Endothelial cell of coronary artery (primary cell): Measurements from ENCODE around the gene APC. TPM values are rescaled to one million over a fixed set of nuclear protein-coding genes. Genes with fewer than 3 reads are reported as not detected.

Source experiments
- total RNA-seq: library from RNA; depleted of rRNA; stranded (reverse); fragments of >200 nt; gene quantifications from 2 replicates; pipeline ENCODE4 v1.2.3, GENCODE V29; 2014

APC gene
- total RNA-seq: 46.7 and 52.9 TPM in 2 replicates

GRCh38 chr5:112737463-112738190 is at the start of gene APC:
Gene APC, plus strand, starts transcription at chr5:112737885. Its CDS starts 17,006 bp downstream, at chr5:112754891.

DNA sequence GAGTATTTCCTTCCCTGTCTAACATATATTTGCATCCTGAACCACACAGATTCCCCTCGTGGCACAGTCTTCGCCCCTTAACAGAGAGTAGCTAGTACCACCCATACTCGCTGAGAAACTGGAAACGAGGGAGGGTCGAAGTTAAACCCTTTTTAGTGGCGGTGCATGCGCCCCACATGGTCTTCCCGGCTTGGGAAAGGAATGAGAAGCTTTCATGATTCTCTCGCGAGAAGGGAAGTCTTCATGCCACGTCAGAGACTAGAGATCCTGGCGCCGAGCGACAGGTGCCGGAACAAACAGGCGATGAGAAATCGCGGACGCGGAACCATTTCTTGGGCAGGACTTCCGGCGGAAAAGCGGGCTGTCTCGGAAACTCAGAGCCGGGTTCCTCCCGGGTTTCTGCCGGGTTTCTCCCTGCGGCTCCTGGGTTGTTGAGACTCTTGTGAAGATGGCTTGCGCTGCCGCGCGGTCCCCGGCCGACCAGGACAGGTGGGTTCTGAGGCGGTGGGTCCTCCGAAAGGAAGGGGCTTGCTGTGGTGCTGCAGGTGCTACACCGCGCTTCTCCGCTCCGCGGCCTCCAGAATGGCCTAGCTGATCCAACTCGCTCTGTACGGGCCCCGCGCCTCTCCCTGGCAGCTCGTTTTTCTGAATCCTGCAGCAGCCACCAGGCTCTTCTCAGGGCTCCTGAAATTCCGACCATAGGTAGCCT is 123.4 kb downstream of the APC start, which contains the start of gene SRP19:
TSS of gene SRP19 (plus strand) at position 359 of the 709 bp plus-strand sequence. CDS start at position 449, 90 bp downstream.

Other genes starting within 250 kb of the APC start
- 74.2 and 75.1 TPM in 2 replicates for gene SRP19, start 123.4 kb downstream of the APC start, total RNA-seq
- 48.1 and 62.2 TPM in 2 replicates for gene REEP5, start 184.3 kb downstream of the APC start, total RNA-seq
- 24.8 and 33.9 TPM in 2 replicates for gene DCP2, start 238.9 kb downstream of the APC start, total RNA-seq